Measurements from ENCODE around the gene RSPH1.

DNA sequence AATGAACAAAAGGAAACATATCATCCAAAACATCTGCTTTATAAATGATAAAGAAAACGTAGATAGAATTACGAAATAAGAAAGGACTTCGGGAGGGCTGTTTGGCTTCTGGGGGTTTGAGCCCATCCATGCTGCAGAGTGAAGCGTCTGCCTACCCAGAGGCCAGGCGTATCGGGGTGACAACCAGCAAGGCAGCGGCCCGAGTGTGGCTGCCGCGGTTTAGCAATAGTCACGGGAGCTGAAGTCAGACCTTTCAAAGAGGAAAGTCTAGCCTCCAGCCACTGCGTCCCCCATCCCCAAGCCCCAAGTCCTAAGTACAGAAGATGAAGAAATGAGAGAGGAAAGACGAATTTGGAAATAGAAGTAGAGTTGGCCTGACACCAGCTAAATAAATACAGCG, 26.2 kb upstream of the RSPH1 start:
- no peak for TF ChIP-seq EZH2 (IDR thresholded peaks at IDR 0.05)
- TF ChIP-seq POLR2AphosphoS5 (IDR thresholded peaks at IDR 0.05; ENCODE audit: borderline replicate concordance, low read depth, low read length), result no peak
